ENCODE results near the gene FARS2. TPM values are rescaled to one million over a fixed set of nuclear protein-coding genes. Genes with fewer than 3 reads are reported as not detected.

FARS2 gene
- total and polyA plus RNA-seq, 2 donors (not counting 3 experiments of a cell fraction or from before 2014, with no cell fraction given): 20.2 to 20.5 TPM

DNA sequence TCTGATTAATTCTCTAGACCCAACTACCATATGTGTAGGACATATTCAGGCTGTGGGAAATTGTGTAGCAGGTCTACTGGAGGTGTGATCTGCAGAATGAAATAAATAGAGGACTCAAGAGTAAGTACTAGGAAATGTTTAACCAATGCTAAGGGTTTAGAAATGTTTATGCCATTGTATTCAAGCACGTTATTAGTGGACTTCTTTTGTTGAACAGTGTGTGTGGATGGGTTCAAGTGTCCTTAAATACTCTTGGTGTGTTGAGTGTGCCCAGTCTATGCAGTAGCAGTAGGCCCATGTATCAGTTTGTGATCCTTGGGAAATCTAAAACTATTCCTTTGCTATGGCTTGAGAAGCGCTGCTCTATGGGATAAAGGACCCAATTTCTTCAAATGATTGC lies 112.1 kb downstream of the FARS2 start:
- Histone ChIP-seq H3K4me3 (replicated peaks in 1 of 3; ENCODE audit: insufficient read depth in 1 of 3, low read depth in 1 of 3, low read length in 3 of 3) (no peak overlapping the region), H3K36me3 (ENCODE audit: control insufficient read depth in 2 of 2, extremely low read depth in 1 of 2, insufficient read depth in 2 of 2, low read length in 2 of 2) (no peaks in the 10 kb centered on the region), H3K4me2 (ENCODE audit: insufficient read depth, low read length) (no peak overlapping the region), H3K4me1 (ENCODE audit: control insufficient read depth, extremely low read depth, insufficient read depth, low read length) (no peaks in the 10 kb centered on the region), H4K20me1 (replicated peaks; ENCODE audit: control insufficient read depth, extremely low read depth, insufficient read depth, low read length) (no peaks in the 10 kb centered on the region), H3K9ac (replicated peaks; ENCODE audit: extremely low read depth, insufficient read depth, low read length) (no peak overlapping the region), H3K9me3 (replicated peaks; ENCODE audit: control insufficient read depth, insufficient read depth, low read length) (no peaks in the 10 kb centered on the region), H3K27ac (ENCODE audit: insufficient read depth, low read depth, low read length) (no peak overlapping the region), H3K27me3 (ENCODE audit: control insufficient read depth in 2 of 2, insufficient read depth in 2 of 2, low read length in 2 of 2) (no peaks in the 10 kb centered on the region), H3K79me2 (ENCODE audit: control insufficient read depth, insufficient read depth, low read length) (no peaks in the 10 kb centered on the region), H3K9me1 (replicated peaks; ENCODE audit: control insufficient read depth, extremely low read depth, insufficient read depth, low read length) (no peaks in the 10 kb centered on the region), H2AFZ (ENCODE audit: low read depth, low read length) (no peak overlapping the region)
- BruUV-seq (replicated peaks): no TSS peak
- CTCF ChIA-PET: no interaction called here
- dilution Hi-C loops (cut with MboI; ENCODE audit: extremely low pct_ligation_motif_present, low sequenced_read_pairs): no loop called here
- intact Hi-C loops (cut with micrococcal nuclease): no loop called here
- FAIRE-seq (no peak), DNase-seq (ENCODE audit: low read depth, low spot score) (no peak)
- TF ChIP-seq GATA2 (IDR thresholded peaks at IDR 0.05; ENCODE audit: insufficient read depth, insufficient read length, low read depth, low read length) (no peak), FOS (IDR thresholded peaks at IDR 0.05; ENCODE audit: borderline replicate concordance, insufficient read depth, low read length) (no peak), EZH2 (IDR thresholded peaks at IDR 0.05; ENCODE audit: borderline replicate concordance, low read depth, low read length, severe bottlenecking) (no peak), JUN (IDR thresholded peaks at IDR 0.05; ENCODE audit: borderline replicate concordance, insufficient read depth, insufficient read length, low read depth) (no peak), POLR2AphosphoS5 (IDR thresholded peaks at IDR 0.05; ENCODE audit: insufficient read depth, low read depth, low read length) (no peak), MYC (IDR thresholded peaks at IDR 0.05; ENCODE audit: low read depth, low read length) (no peak), POLR2A (IDR thresholded peaks at IDR 0.05; ENCODE audit: low read depth, low read length) (no peak)
- TF ChIP-seq, protein P1, sequence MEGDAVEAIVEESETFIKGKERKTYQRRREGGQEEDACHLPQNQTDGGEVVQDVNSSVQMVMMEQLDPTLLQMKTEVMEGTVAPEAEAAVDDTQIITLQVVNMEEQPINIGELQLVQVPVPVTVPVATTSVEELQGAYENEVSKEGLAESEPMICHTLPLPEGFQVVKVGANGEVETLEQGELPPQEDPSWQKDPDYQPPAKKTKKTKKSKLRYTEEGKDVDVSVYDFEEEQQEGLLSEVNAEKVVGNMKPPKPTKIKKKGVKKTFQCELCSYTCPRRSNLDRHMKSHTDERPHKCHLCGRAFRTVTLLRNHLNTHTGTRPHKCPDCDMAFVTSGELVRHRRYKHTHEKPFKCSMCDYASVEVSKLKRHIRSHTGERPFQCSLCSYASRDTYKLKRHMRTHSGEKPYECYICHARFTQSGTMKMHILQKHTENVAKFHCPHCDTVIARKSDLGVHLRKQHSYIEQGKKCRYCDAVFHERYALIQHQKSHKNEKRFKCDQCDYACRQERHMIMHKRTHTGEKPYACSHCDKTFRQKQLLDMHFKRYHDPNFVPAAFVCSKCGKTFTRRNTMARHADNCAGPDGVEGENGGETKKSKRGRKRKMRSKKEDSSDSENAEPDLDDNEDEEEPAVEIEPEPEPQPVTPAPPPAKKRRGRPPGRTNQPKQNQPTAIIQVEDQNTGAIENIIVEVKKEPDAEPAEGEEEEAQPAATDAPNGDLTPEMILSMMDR (IDR thresholded peaks at IDR 0.05; ENCODE audit: extremely low read depth in 1 of 2, insufficient read depth in 1 of 2, low read depth in 1 of 2, low read length in 2 of 2): no peak
- TF ChIP-seq, protein P2, sequence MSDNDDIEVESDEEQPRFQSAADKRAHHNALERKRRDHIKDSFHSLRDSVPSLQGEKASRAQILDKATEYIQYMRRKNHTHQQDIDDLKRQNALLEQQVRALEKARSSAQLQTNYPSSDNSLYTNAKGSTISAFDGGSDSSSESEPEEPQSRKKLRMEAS (IDR thresholded peaks at IDR 0.05; ENCODE audit: insufficient read depth, insufficient read length): no peak
- POLR2A ChIA-PET: no interaction called here
